ENCODE measurements around the gene TENM4. TPM values are rescaled to one million over a fixed set of nuclear protein-coding genes. Genes with fewer than 3 reads are reported as not detected.

Gene TENM4
- total RNA-seq, 1 donor from 2014 or later, result 2.4 TPM

- DNase-seq (ENCODE audit: low spot score), result no peak
These were observed 50.4 kb downstream of the TENM4 start for GRCh38 chr11:79390477-79390876.

- no peak for DNase-seq (ENCODE audit: low spot score)
These were observed 52.6 kb downstream of the TENM4 start for GRCh38 chr11:79388201-79388600.

GRCh38 chr11:79383874-79384273 lies 57.0 kb downstream of the TENM4 start:
- DNase-seq (ENCODE audit: low spot score), result no peak

GRCh38 chr11:79382301-79383050 lies 58.4 kb downstream of the TENM4 start:
- DNase-seq (ENCODE audit: low spot score), result no peak

GRCh38 chr11:79381036-79381435 lies 59.8 kb downstream of the TENM4 start:
- no peak for DNase-seq (ENCODE audit: low spot score)

GRCh38 chr11:79377406-79377805 lies 63.4 kb downstream of the TENM4 start:
- no peak for DNase-seq (ENCODE audit: low spot score)

GRCh38 chr11:79375818-79376550 lies 64.8 kb downstream of the TENM4 start:
- no peak for DNase-seq (ENCODE audit: low spot score)

GRCh38 chr11:79374727-79375126 lies 66.1 kb downstream of the TENM4 start:
- no peak for DNase-seq (ENCODE audit: low spot score)

GRCh38 chr11:79371724-79372123 lies 69.1 kb downstream of the TENM4 start:
- no peak for DNase-seq (ENCODE audit: low spot score)

GRCh38 chr11:79371152-79371551 lies 69.7 kb downstream of the TENM4 start:
- no peak for DNase-seq (ENCODE audit: low spot score)

GRCh38 chr11:79369055-79369454 lies 71.8 kb downstream of the TENM4 start:
- no peak for DNase-seq (ENCODE audit: low spot score)

GRCh38 chr11:79367844-79368243 lies 73.0 kb downstream of the TENM4 start:
- DNase-seq (ENCODE audit: low spot score), result no peak

- no peak for DNase-seq (ENCODE audit: low spot score)
These were observed 74.6 kb downstream of the TENM4 start for GRCh38 chr11:79366218-79366617.

GRCh38 chr11:79363861-79364378 lies 76.9 kb downstream of the TENM4 start:
- DNase-seq (ENCODE audit: low spot score), result no peak

- DNase-seq (ENCODE audit: low spot score), result no peak
These were observed 77.6 kb downstream of the TENM4 start for GRCh38 chr11:79363256-79363655.

GRCh38 chr11:79362821-79363220 lies 78.0 kb downstream of the TENM4 start:
- DNase-seq (ENCODE audit: low spot score), result no peak

- DNase-seq (ENCODE audit: low spot score), result no peak
These were observed 78.5 kb downstream of the TENM4 start for GRCh38 chr11:79362206-79362757.

- no peak for DNase-seq (ENCODE audit: low spot score)
These were observed 82.6 kb downstream of the TENM4 start for GRCh38 chr11:79358258-79358657.

- no peak for DNase-seq (ENCODE audit: low spot score)
These were observed 87.1 kb downstream of the TENM4 start for GRCh38 chr11:79353706-79354105.

- no peak for DNase-seq (ENCODE audit: low spot score)
These were observed 88.5 kb downstream of the TENM4 start for GRCh38 chr11:79352349-79352703.

- no peak for DNase-seq (ENCODE audit: low spot score)
These were observed 91.7 kb downstream of the TENM4 start for GRCh38 chr11:79348976-79349682.

GRCh38 chr11:79346021-79346420 lies 94.8 kb downstream of the TENM4 start:
- no peak for DNase-seq (ENCODE audit: low spot score)

Measured in ureter (tissue), 1 donor.